Measurements from ENCODE around the gene KHNYN.

The KHNYN gene

GRCh38 chr14:24399447-24399822 lies 30.3 kb upstream of the KHNYN start:
- Histone ChIP-seq H3K9ac (ENCODE audit: low read length) (no peak overlapping the region), H3K9me3 (ENCODE audit: insufficient read depth, low read length) (no peaks in the 10 kb centered on the region), H3K4me2 (ENCODE audit: low read depth, low read length, poor library complexity, severe bottlenecking) (no peak overlapping the region), H3F3A (ENCODE audit: insufficient read depth) (no peaks in the 10 kb centered on the region), H3K9me2 (replicated peaks; ENCODE audit: insufficient read depth, low read length) (no peaks in the 10 kb centered on the region), H3K27me3 (ENCODE audit: low read length) (no peaks in the 10 kb centered on the region), H3K36me3 (ENCODE audit: low read length) (no peaks in the 10 kb centered on the region), H2AFZ (ENCODE audit: low read depth, low read length, severe bottlenecking) (no peak overlapping the region), H4K20me1 (ENCODE audit: low read depth, low read length) (no peaks in the 10 kb centered on the region), H3K79me2 (ENCODE audit: insufficient read depth, low read length) (no peaks in the 10 kb centered on the region), H3K27ac (ENCODE audit: low read depth, low read length) (no peak overlapping the region), H3K4me3 (ENCODE audit: insufficient read depth, low read length, poor library complexity, severe bottlenecking) (no peak overlapping the region)
- TF ChIP-seq, protein P1, sequence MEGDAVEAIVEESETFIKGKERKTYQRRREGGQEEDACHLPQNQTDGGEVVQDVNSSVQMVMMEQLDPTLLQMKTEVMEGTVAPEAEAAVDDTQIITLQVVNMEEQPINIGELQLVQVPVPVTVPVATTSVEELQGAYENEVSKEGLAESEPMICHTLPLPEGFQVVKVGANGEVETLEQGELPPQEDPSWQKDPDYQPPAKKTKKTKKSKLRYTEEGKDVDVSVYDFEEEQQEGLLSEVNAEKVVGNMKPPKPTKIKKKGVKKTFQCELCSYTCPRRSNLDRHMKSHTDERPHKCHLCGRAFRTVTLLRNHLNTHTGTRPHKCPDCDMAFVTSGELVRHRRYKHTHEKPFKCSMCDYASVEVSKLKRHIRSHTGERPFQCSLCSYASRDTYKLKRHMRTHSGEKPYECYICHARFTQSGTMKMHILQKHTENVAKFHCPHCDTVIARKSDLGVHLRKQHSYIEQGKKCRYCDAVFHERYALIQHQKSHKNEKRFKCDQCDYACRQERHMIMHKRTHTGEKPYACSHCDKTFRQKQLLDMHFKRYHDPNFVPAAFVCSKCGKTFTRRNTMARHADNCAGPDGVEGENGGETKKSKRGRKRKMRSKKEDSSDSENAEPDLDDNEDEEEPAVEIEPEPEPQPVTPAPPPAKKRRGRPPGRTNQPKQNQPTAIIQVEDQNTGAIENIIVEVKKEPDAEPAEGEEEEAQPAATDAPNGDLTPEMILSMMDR (IDR thresholded peaks at IDR 0.05; ENCODE audit: insufficient read depth, low read length, poor library complexity, severe bottlenecking), result no peak
- no peak for TF ChIP-seq EZH2phosphoT487 (conservative IDR thresholded peaks at IDR 0.05; ENCODE audit: low read length)

- no peaks in the 10 kb centered on the region for H3K79me2 ChIP-seq (ENCODE audit: insufficient read depth, low read length)
- no peak overlapping the region for H3K9ac ChIP-seq (ENCODE audit: low read length)
- H4K20me1 ChIP-seq (ENCODE audit: low read depth, low read length), result no peaks in the 10 kb centered on the region
- no peak overlapping the region for H3K27ac ChIP-seq (ENCODE audit: low read depth, low read length)
- H3K4me2 ChIP-seq (ENCODE audit: low read depth, low read length, poor library complexity, severe bottlenecking), result no peak overlapping the region
- no peaks in the 10 kb centered on the region for H3K27me3 ChIP-seq (ENCODE audit: low read length)
- no peak overlapping the region for H3K4me3 ChIP-seq (ENCODE audit: insufficient read depth, low read length, poor library complexity, severe bottlenecking)
- TF ChIP-seq, protein P1 (IDR thresholded peaks at IDR 0.05; ENCODE audit: insufficient read depth, low read length, poor library complexity, severe bottlenecking), result no peak
- TF ChIP-seq EZH2phosphoT487 (conservative IDR thresholded peaks at IDR 0.05; ENCODE audit: low read length), result no peak
- H3K9me3 ChIP-seq (ENCODE audit: insufficient read depth, low read length), result no peaks in the 10 kb centered on the region
- no peak overlapping the region for H2AFZ ChIP-seq (ENCODE audit: low read depth, low read length, severe bottlenecking)
- no peaks in the 10 kb centered on the region for H3F3A ChIP-seq (ENCODE audit: insufficient read depth)
- no peaks in the 10 kb centered on the region for H3K9me2 ChIP-seq (replicated peaks; ENCODE audit: insufficient read depth, low read length)
- H3K36me3 ChIP-seq (ENCODE audit: low read length), result no peaks in the 10 kb centered on the region
These were observed 29.6 kb upstream of the KHNYN start for GRCh38 chr14:24399999-24400718.

- Histone ChIP-seq H3K9ac (ENCODE audit: low read length) (no peak overlapping the region), H3K4me3 (ENCODE audit: insufficient read depth, low read length, poor library complexity, severe bottlenecking) (no peak overlapping the region)
These were observed 27.7 kb upstream of the KHNYN start for GRCh38 chr14:24401810-24402702.

More at GRCh38 chr14:24401810-24402702, 27.7 kb upstream of the KHNYN start:
- Histone ChIP-seq H3K27ac (ENCODE audit: low read depth, low read length) (no peak overlapping the region), H3F3A (ENCODE audit: insufficient read depth) (no peaks in the 10 kb centered on the region), H3K4me2 (ENCODE audit: low read depth, low read length, poor library complexity, severe bottlenecking) (no peak overlapping the region), H4K20me1 (ENCODE audit: low read depth, low read length) (no peaks in the 10 kb centered on the region), H3K9me3 (ENCODE audit: insufficient read depth, low read length) (no peaks in the 10 kb centered on the region), H3K27me3 (ENCODE audit: low read length) (no peaks in the 10 kb centered on the region), H2AFZ (ENCODE audit: low read depth, low read length, severe bottlenecking) (no peak overlapping the region), H3K79me2 (ENCODE audit: insufficient read depth, low read length) (no peaks in the 10 kb centered on the region), H3K9me2 (replicated peaks; ENCODE audit: insufficient read depth, low read length) (no peaks in the 10 kb centered on the region), H3K36me3 (ENCODE audit: low read length) (no peaks in the 10 kb centered on the region)
- TF ChIP-seq, protein P1 (IDR thresholded peaks at IDR 0.05; ENCODE audit: insufficient read depth, low read length, poor library complexity, severe bottlenecking), result no peak
- no peak for TF ChIP-seq EZH2phosphoT487 (conservative IDR thresholded peaks at IDR 0.05; ENCODE audit: low read length)
